HepG2 (cell line): ENCODE measurements around the gene IGFBP7.

Experiments
- BRCA1 ChIP-seq: sonication (generic); formaldehyde crosslinking; IDR thresholded peaks from 2 replicates; pipeline ENCODE4 v1.4.0; 2020; ENCODE audit warnings: missing genetic modification reagents
- HMGA1 ChIP-seq: sonication (generic); formaldehyde crosslinking; conservative IDR thresholded peaks from 2 replicates; pipeline ENCODE4 v1.4.0; 2020; ENCODE audit warnings: missing genetic modification reagents
- KDM5A ChIP-seq: fragments of 200-600 bp; sonication (generic); IDR thresholded peaks from 2 replicates; pipeline ENCODE4 v1.7.0; 2018; ENCODE audit warnings: antibody characterized with exemption, mild to moderate bottlenecking, low read length, borderline replicate concordance
- MLLT10 ChIP-seq: sonication (generic); formaldehyde crosslinking; IDR thresholded peaks from 2 replicates; pipeline ENCODE4 v1.4.0; 2020; ENCODE audit warnings: missing genetic modification reagents
- POLR2A ChIP-seq, 2 experiments: IDR thresholded peaks; 2 replicates each; pipeline ENCODE4 v1.6.1; 2011; ENCODE audit warnings: low read depth in 2 of 2, low read length in 2 of 2, mild to moderate bottlenecking in 1 of 2, moderate library complexity in 1 of 2; ENCODE audit not compliant: insufficient read depth in 1 of 2
- SMARCE1 ChIP-seq: fragments of 450-650 bp; IDR thresholded peaks from 2 replicates; pipeline ENCODE4 v1.6.1; 2017; ENCODE audit warnings: borderline replicate concordance
- TBP ChIP-seq: sonication (generic); formaldehyde crosslinking; IDR thresholded peaks from 2 replicates; pipeline ENCODE4 v1.5.0; 2020; ENCODE audit warnings: missing genetic modification reagents
- TF ChIP-seq, protein P1 (sequence below): sonication (generic); formaldehyde crosslinking; IDR thresholded peaks from 2 replicates; pipeline ENCODE4 v1.5.0; 2020; ENCODE audit warnings: mild to moderate bottlenecking, missing genetic modification reagents, moderate library complexity
- TF ChIP-seq, protein P2 (sequence below), 2 experiments: sonication (generic) in 1 of 2; formaldehyde crosslinking in 1 of 2; IDR thresholded peaks; 2 replicates each; pipeline versions ENCODE4 v1.5.1 to v1.6.1; 2011 to 2020; ENCODE audit warnings: borderline replicate concordance in 1 of 2, low read depth in 1 of 2, low read length in 1 of 2, mild to moderate bottlenecking in 1 of 2, missing genetic modification reagents in 1 of 2, moderate library complexity in 1 of 2
- TF ChIP-seq, protein P3 (sequence below): sonication (generic); formaldehyde crosslinking; IDR thresholded peaks from 2 replicates; pipeline ENCODE4 v1.8.1; 2023; ENCODE audit warnings: mild to moderate bottlenecking, missing genetic modification reagents

DNA sequence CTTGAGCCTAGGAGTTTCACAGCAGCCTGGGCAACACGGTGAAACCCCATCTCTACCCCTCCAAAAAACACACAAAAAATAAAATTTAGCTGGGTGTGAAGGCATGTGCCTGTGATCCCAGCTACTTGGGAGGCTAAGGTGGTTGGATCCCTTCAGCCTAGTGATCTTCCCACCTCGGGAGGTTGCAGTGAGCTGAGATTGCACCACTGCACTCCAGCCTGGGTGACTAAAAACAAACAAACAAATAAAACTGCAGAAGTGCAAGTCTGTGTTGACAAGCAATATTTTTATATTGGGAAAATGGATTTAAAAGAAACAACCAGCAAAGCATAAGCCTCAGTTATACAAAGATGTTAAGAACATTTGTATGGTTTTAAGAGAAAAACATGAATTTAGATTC lies 46.1 kb downstream of the IGFBP7 start:
- TF ChIP-seq POLR2A (IDR thresholded peaks at IDR 0.05; ENCODE audit: insufficient read depth in 1 of 2, low read depth in 2 of 2, low read length in 2 of 2) = no peak
- TF ChIP-seq TBP = no peak
- TF ChIP-seq, protein P1, sequence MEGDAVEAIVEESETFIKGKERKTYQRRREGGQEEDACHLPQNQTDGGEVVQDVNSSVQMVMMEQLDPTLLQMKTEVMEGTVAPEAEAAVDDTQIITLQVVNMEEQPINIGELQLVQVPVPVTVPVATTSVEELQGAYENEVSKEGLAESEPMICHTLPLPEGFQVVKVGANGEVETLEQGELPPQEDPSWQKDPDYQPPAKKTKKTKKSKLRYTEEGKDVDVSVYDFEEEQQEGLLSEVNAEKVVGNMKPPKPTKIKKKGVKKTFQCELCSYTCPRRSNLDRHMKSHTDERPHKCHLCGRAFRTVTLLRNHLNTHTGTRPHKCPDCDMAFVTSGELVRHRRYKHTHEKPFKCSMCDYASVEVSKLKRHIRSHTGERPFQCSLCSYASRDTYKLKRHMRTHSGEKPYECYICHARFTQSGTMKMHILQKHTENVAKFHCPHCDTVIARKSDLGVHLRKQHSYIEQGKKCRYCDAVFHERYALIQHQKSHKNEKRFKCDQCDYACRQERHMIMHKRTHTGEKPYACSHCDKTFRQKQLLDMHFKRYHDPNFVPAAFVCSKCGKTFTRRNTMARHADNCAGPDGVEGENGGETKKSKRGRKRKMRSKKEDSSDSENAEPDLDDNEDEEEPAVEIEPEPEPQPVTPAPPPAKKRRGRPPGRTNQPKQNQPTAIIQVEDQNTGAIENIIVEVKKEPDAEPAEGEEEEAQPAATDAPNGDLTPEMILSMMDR (CRISPR knock-in tag) = no peak
- no peak for TF ChIP-seq MLLT10 (CRISPR knock-in tag)
- TF ChIP-seq, protein P2, sequence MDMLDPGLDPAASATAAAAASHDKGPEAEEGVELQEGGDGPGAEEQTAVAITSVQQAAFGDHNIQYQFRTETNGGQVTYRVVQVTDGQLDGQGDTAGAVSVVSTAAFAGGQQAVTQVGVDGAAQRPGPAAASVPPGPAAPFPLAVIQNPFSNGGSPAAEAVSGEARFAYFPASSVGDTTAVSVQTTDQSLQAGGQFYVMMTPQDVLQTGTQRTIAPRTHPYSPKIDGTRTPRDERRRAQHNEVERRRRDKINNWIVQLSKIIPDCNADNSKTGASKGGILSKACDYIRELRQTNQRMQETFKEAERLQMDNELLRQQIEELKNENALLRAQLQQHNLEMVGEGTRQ (IDR thresholded peaks at IDR 0.05; ENCODE audit: low read depth, low read length) = no peak
- TF ChIP-seq, protein P2 (CRISPR knock-in tag; IDR thresholded peaks at IDR 0.05; ENCODE audit: borderline replicate concordance) = no peak
- TF ChIP-seq HMGA1 (CRISPR knock-in tag) = no peak
- TF ChIP-seq, protein P3, sequence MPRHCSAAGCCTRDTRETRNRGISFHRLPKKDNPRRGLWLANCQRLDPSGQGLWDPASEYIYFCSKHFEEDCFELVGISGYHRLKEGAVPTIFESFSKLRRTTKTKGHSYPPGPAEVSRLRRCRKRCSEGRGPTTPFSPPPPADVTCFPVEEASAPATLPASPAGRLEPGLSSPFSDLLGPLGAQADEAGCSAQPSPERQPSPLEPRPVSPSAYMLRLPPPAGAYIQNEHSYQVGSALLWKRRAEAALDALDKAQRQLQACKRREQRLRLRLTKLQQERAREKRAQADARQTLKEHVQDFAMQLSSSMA (CRISPR knock-in tag) = no peak
- no peak for TF ChIP-seq SMARCE1
- no peak for TF ChIP-seq BRCA1 (CRISPR knock-in tag)
- TF ChIP-seq KDM5A = no peak
